OCI-LY1 (cell line): ENCODE results near the gene JAKMIP1.

Source experiments
- H2AFZ ChIP-seq: fragments of 200-600 bp; sonication (generic), shearing (Covaris generic); 2 replicates; pipeline ENCODE4 v1.6.0; 2014; ENCODE audit warnings: antibody characterized with exemption, mild to moderate bottlenecking, low read length
- H3F3A ChIP-seq: fragments of 200-600 bp; sonication (generic), shearing (Covaris generic); 2 replicates; pipeline ENCODE4 v1.6.0; 2014; ENCODE audit warnings: mild to moderate bottlenecking, antibody characterized with exemption, low read length, moderate library complexity; ENCODE audit not compliant: insufficient read depth
- H3K27ac ChIP-seq: fragments of 200-600 bp; sonication (generic); 2 replicates; pipeline ENCODE4 v1.5.1; 2014; ENCODE audit warnings: low read length, mixed run types, mild to moderate bottlenecking, low read depth; ENCODE audit not compliant: poor library complexity, severe bottlenecking
- H3K27me3 ChIP-seq: fragments of 200-600 bp; sonication (generic); 2 replicates; pipeline ENCODE4 v1.6.0; 2014; ENCODE audit warnings: antibody characterized with exemption, mild to moderate bottlenecking, low read length, moderate library complexity; ENCODE audit not compliant: insufficient read depth
- H3K36me3 ChIP-seq: fragments of 200-600 bp; sonication (generic); 2 replicates; pipeline ENCODE4 v1.6.1; 2014; ENCODE audit warnings: mild to moderate bottlenecking, antibody characterized with exemption, low read length, moderate library complexity, mixed read lengths; ENCODE audit not compliant: insufficient read depth
- H3K4me1 ChIP-seq: fragments of 200-600 bp; sonication (generic); 2 replicates; pipeline ENCODE4 v1.5.1; 2014; ENCODE audit warnings: mild to moderate bottlenecking, low read length, moderate library complexity; ENCODE audit not compliant: insufficient read depth, severe bottlenecking
- H3K4me2 ChIP-seq: fragments of 200-600 bp; sonication (generic), shearing (Covaris generic); 2 replicates; pipeline ENCODE4 v1.6.1; 2014; ENCODE audit warnings: low read length
- H3K4me3 ChIP-seq: fragments of 200-600 bp; sonication (generic); 2 replicates; pipeline ENCODE4 v1.5.1; 2014; ENCODE audit warnings: low read length, low read depth, mild to moderate bottlenecking, mixed read lengths; ENCODE audit not compliant: poor library complexity, severe bottlenecking
- H3K79me2 ChIP-seq: fragments of 200-600 bp; shearing (Covaris generic); 2 replicates; pipeline ENCODE4 v1.6.1; 2016; ENCODE audit warnings: mixed run types, low read length, mixed read lengths; ENCODE audit not compliant: insufficient read depth
- H3K9ac ChIP-seq: fragments of 200-600 bp; sonication (generic), shearing (Covaris generic); 2 replicates; pipeline ENCODE4 v1.6.1; 2014; ENCODE audit warnings: mild to moderate bottlenecking, low read length, mixed read lengths
- H3K9me2 ChIP-seq: fragments of 200-600 bp; sonication (generic), shearing (Covaris generic); 2 replicates; pipeline ENCODE4 v1.6.1; 2014; ENCODE audit warnings: low read depth, mild to moderate bottlenecking, low read length, mixed read lengths
- H3K9me3 ChIP-seq: fragments of 200-600 bp; shearing (Covaris generic); 2 replicates; pipeline ENCODE4 v1.6.1; 2014; ENCODE audit warnings: low read length, mixed read lengths
- H4K20me1 ChIP-seq: fragments of 200-600 bp; sonication (generic), shearing (Covaris generic); 2 replicates; pipeline ENCODE4 v1.6.0; 2016; ENCODE audit warnings: mild to moderate bottlenecking, low read length; ENCODE audit not compliant: insufficient read depth
- EZH2 ChIP-seq: fragments of 200-600 bp; sonication (generic), shearing (Covaris generic); IDR thresholded peaks from 2 replicates; pipeline ENCODE4 v1.8.0; 2017; ENCODE audit warnings: borderline replicate concordance, mixed run types, mild to moderate bottlenecking, antibody characterized with exemption, low read length, moderate library complexity, mixed read lengths
- TF ChIP-seq, protein P1 (sequence below): fragments of 200-600 bp; sonication (generic), shearing (Covaris generic); IDR thresholded peaks from 2 replicates; pipeline ENCODE4 v1.5.1; 2017; ENCODE audit warnings: mild to moderate bottlenecking, antibody characterized with exemption, low read length, moderate library complexity, mixed read lengths

The JAKMIP1 gene

DNA sequence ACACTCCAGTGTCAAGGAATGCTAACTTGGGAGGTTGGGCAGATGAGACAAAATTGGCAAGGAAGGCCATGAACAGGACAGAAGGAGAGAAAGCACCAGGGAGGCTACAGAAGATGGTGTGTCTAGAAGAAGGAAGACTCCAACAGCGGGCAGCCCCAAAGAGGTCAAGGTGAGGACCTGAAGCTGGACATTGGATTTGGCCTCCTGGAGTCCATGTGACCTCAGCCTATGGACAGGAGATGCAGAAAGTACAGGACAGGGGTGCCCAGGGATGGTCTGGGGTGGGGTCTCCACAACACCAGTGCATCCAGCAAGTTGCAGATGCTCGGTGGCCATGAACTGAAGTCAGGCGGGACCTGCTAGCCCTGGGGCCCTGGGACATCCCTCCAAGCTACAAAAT lies 86.2 kb downstream of the JAKMIP1 start:
- TF ChIP-seq, protein P1, sequence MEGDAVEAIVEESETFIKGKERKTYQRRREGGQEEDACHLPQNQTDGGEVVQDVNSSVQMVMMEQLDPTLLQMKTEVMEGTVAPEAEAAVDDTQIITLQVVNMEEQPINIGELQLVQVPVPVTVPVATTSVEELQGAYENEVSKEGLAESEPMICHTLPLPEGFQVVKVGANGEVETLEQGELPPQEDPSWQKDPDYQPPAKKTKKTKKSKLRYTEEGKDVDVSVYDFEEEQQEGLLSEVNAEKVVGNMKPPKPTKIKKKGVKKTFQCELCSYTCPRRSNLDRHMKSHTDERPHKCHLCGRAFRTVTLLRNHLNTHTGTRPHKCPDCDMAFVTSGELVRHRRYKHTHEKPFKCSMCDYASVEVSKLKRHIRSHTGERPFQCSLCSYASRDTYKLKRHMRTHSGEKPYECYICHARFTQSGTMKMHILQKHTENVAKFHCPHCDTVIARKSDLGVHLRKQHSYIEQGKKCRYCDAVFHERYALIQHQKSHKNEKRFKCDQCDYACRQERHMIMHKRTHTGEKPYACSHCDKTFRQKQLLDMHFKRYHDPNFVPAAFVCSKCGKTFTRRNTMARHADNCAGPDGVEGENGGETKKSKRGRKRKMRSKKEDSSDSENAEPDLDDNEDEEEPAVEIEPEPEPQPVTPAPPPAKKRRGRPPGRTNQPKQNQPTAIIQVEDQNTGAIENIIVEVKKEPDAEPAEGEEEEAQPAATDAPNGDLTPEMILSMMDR: no peak
- TF ChIP-seq EZH2: no peak
- no peak overlapping the region for H3K27ac ChIP-seq
- H3K9me2 ChIP-seq: no peaks in the 10 kb centered on the region
- H4K20me1 ChIP-seq: no peaks in the 10 kb centered on the region
- no peak overlapping the region for H3K4me2 ChIP-seq
- H3K9me3 ChIP-seq: no peaks in the 10 kb centered on the region
- no peaks in the 10 kb centered on the region for H3K79me2 ChIP-seq
- H3K9ac ChIP-seq: no peak overlapping the region
- H3K4me3 ChIP-seq: no peak overlapping the region
- no peaks in the 10 kb centered on the region for H3F3A ChIP-seq
- H2AFZ ChIP-seq: no peak overlapping the region
- H3K4me1 ChIP-seq: no peaks in the 10 kb centered on the region
- H3K36me3 ChIP-seq: no peaks in the 10 kb centered on the region
- H3K27me3 ChIP-seq: no peaks in the 10 kb centered on the region

DNA sequence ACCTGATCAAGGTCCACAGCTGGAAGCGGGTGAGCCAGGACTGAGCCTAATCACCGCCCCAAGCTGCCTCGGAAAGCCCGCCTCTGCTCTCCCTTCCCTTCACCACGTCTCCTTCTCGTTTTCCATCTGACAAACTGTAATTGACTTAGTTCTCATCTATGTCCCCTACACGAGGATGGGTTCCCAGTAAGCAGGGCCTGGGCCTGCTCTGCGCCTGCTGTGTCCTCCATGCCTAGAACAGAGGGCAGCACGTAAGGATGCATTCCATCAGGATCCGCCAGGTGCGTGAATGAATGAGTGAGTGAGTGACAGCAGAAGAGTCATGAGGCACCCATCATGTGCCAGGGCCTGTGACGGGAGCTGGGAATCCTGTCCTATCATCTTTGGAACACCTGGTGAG lies 86.7 kb downstream of the JAKMIP1 start:
- TF ChIP-seq, protein P1: no peak
- no peak for TF ChIP-seq EZH2
- H3K4me1 ChIP-seq: no peaks in the 10 kb centered on the region
- H3K4me3 ChIP-seq: no peak overlapping the region
- no peak overlapping the region for H3K27ac ChIP-seq
- H3K4me2 ChIP-seq: no peak overlapping the region
- no peaks in the 10 kb centered on the region for H3K9me2 ChIP-seq
- no peaks in the 10 kb centered on the region for H3K27me3 ChIP-seq
- no peak overlapping the region for H3K9ac ChIP-seq
- H3K36me3 ChIP-seq: no peaks in the 10 kb centered on the region
- no peaks in the 10 kb centered on the region for H3F3A ChIP-seq
- H4K20me1 ChIP-seq: no peaks in the 10 kb centered on the region
- no peaks in the 10 kb centered on the region for H3K9me3 ChIP-seq
- no peaks in the 10 kb centered on the region for H3K79me2 ChIP-seq
- H2AFZ ChIP-seq: no peak overlapping the region

DNA sequence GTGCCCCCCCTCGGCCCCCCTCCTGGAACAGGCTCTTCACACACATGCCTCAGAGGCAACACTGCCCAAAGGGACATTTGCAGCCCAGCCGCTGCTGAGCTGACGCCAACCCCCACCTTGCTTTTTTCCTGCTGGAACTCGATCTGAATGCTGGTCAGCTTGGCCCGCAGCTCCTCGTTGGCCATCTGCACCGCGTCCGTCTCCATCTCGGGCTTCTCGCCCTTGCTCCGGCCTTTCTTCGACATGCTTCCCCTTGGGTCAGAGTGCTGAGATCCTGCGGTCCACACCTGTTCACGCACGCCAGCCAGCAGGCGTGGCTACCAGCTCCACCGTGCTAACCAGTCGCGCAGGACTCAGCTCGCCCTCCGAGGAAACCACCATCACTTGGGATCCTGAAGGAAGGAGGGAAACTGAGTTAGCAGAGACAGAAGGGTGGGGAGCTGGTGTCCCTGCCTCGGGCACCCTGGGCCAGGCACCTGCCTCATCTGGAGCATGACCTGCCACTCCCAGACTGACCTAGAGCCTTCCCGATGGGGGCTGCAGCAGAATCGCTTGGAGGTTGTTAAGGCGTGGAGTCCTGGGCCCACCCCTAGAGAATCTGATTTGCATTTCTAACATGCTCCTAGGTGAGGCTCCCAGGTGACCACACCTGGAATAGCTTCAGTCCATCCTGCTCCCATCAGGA lies 87.6 kb downstream of the JAKMIP1 start:
- H3K27me3 ChIP-seq: no peaks in the 10 kb centered on the region
- H3K27ac ChIP-seq: no peak overlapping the region
- no peaks in the 10 kb centered on the region for H3K9me3 ChIP-seq
- no peaks in the 10 kb centered on the region for H3K36me3 ChIP-seq
- no peak overlapping the region for H3K9ac ChIP-seq
- no peaks in the 10 kb centered on the region for H3K79me2 ChIP-seq
- no peak overlapping the region for H3K4me3 ChIP-seq
- no peaks in the 10 kb centered on the region for H3K9me2 ChIP-seq
- no peak overlapping the region for H3K4me2 ChIP-seq
- H4K20me1 ChIP-seq: no peaks in the 10 kb centered on the region
- no peaks in the 10 kb centered on the region for H3K4me1 ChIP-seq
- H2AFZ ChIP-seq: no peak overlapping the region
- TF ChIP-seq, protein P1: no peak
- no peak for TF ChIP-seq EZH2
- H3F3A ChIP-seq: no peaks in the 10 kb centered on the region
